Left colon (tissue), 2 donors: Measurements from ENCODE around the gene NPIPA7. TPM values are rescaled to one million over a fixed set of nuclear protein-coding genes. Genes with fewer than 3 reads are reported as not detected.
A peak's percentile ranks its signal among the peaks of the same experiment; 100 is the strongest.
"Not testable (repeated sequence)": the region's sequence is repeated elsewhere in the genome, so short reads cannot be mapped to it uniquely, and the experiment has no call there.

Source experiments
- ATAC-seq: fragments of 200-7000 bp; cut with Tn5 transposase; one replicate; pipeline ENCODE4 v1.9.1; 2020; ENCODE audit warnings: mild to moderate bottlenecking, moderate library complexity
- DNase-seq, 2 donors: peaks; one replicate each; pipeline ENCODE4 v3.0.0-alpha.2; 2020
- intact Hi-C, 2 donors: fragments of 100-400 bp; cut with DNase I in 1 of 2; cut with micrococcal nuclease in 1 of 2; formaldehyde crosslinking; loops; one replicate each; pipeline versions ENCODE4 v1.11.2 to v1.14.0; 2022; cut with DNase I, micrococcal nuclease
- long read RNA-seq: library from polyadenylated mRNA; unstranded; transcript quantifications from one replicate; pipeline ENCODE4 v2.0.0, GENCODE V29; 2021
- total RNA-seq, 2 donors: library from RNA; stranded (reverse); fragmentation: NEBNext Ultra II Directional; extraction: Animal tissue kit (Norgen Biotek cat#: 25700); gene quantifications; one replicate each; pipeline ENCODE4 v1.2.1, GENCODE V29; 2021
- donor health status: DM: no; HTN: no; CAD: no.
- donor health status: DM: yes; HTN: yes; CAD: no.

Gene NPIPA7
- 1 to 10 TPM; 1.4 to 3.6 TPM for total RNA-seq
- long read RNA-seq: 0 reads

DNA sequence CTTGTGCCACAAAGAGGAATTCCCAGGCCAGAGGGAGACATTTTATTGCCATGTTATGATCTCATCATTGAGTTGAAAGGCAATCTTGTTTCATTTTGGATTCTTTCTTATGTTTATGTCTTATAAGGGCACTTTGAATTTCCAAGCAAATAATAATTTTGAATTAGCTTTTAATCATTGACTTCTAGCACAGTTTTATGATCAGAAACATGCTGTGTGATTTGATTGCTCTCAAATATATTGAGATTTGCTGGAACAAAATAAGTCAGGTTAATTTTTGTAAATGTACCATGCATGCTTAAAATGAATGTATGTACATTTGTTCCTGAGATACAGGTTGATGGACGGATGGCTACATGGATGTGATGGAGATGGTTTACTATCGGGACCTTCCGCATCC, at the start of gene NPIPA7:
TSS of gene NPIPA7 (plus strand) at position 301 of the 400 bp plus-strand sequence. CDS start 105 bp downstream, outside the sequence.
- DNase-seq, intact Hi-C loops, ATAC-seq: not testable (repeated sequence)

DNA sequence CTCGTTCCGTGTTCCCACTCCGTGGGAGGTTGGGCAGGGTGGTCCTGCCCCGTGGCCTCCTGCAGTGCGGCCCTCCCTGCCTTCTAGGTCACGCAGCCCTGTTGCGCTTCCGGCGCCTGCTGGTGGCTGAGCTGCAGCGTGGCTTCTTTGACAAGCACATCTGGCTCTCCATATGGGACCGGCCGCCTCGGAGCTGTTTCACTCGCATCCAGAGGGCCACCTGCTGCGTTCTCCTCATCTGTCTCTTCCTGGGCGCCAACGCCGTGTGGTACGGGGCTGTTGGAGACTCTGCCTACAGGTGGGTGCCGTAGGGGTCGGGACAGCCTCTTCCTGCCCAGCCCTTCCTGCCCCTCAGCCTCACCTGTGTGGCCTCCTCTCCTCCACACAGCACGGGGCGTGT, 47.5 kb upstream of the NPIPA7 start:
- ATAC-seq, intact Hi-C loops, DNase-seq: not testable (repeated sequence)

DNA sequence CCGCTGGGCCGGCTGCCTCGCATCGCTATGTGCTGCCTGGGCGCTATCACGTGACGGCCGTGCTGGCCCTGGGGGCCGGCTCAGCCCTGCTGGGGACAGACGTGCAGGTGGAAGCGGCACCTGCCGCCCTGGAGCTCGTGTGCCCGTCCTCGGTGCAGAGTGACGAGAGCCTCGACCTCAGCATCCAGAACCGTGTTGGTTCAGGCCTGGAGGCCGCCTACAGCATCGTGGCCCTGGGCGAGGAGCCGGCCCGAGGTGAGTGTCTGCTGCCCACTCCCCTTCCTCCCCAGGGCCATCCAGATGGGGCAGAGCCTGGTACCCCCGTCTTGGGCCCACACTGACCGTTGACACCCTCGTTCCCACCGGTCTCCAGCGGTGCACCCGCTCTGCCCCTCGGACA, 21.4 kb upstream of the NPIPA7 start:
- ATAC-seq, intact Hi-C loops, DNase-seq: not testable (repeated sequence)

DNA sequence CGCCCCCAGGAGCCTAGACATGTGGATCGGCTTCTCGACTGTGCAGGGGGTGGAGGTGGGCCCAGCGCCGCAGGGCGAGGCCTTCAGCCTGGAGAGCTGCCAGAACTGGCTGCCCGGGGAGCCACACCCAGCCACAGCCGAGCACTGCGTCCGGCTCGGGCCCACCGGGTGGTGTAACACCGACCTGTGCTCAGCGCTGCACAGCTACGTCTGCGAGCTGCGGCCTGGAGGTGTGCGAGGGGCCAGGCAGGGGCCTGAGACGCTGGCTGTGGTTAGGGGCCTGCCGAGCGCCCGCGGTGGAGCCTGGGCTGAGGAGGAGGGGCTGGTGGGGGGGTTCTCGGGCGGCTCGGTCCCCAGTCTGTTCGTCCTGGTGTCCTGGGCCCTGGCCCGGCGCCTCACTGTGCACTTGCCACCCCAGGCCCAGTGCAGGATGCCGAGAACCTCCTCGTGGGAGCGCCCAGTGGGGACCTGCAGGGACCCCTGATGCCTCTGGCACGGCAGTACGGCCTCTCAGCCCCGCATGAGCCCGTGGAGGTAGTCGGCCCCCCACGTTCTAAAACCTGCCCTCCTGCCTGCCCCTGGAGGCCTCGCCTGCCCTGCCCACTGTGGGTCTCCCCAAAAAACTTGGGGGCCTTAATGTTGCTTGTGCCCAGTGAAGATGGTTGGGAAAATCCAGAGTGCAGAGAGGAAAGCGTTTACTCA, 20.2 kb upstream of the NPIPA7 start:
- peak in 1 of 2 donors; percentile 5 for DNase-seq
- intact Hi-C loops, ATAC-seq: not testable (repeated sequence)

DNA sequence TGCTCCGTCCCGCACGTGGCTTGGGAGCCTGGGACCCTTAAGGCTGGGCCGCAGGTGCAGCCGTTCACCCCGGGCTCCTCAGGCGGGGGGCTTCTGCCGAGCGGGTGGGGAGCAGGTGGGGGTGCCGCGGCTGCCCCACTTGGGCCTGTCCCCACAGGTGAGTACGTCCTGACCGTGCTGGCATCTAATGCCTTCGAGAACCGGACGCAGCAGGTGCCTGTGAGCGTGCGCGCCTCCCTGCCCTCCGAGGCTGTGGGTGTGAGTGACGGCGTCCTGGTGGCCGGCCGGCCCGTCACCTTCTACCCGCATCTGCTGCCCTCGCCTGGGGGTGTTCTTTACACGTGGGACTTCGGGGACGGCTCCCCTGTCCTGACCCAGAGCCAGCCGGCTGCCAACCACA, 15.3 kb upstream of the NPIPA7 start:
- ATAC-seq, intact Hi-C loops: not testable (repeated sequence)
- DNase-seq: peak in 1 of 2 donors; percentile 9

DNA sequence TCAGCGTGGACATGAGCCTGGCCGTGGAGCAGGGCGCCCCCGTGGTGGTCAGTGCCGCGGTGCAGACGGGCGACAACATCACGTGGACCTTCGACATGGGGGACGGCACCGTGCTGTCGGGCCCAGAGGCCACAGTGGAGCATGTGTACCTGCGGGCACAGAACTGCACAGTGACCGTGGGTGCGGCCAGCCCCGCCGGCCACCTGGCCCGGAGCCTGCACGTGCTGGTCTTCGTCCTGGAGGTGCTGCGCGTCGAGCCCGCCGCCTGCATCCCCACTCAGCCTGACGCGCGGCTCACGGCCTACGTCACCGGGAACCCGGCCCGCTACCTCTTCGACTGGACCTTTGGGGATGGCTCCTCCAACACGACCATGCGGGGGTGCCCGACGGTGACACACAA, 14.8 kb upstream of the NPIPA7 start:
- intact Hi-C loops, DNase-seq: not testable (repeated sequence)
- ATAC-seq: peak; percentile 28

DNA sequence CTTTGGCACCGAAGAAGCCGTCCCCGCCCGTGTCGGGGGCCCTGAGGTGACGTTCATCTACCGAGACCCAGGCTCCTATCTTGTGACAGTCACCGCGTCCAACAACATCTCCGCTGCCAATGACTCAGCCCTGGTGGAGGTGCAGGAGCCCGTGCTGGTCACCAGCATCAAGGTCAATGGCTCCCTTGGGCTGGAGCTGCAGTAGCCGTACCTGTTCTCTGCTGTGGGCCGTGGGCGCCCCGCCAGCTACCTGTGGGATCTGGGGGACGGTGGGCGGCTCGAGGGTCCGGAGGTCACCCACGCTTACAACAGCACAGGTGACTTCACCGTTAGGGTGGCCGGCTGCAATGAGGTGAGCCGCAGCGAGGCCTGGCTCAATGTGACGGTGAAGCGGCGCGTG, 14.2 kb upstream of the NPIPA7 start:
- intact Hi-C loops, ATAC-seq, DNase-seq: not testable (repeated sequence)

DNA sequence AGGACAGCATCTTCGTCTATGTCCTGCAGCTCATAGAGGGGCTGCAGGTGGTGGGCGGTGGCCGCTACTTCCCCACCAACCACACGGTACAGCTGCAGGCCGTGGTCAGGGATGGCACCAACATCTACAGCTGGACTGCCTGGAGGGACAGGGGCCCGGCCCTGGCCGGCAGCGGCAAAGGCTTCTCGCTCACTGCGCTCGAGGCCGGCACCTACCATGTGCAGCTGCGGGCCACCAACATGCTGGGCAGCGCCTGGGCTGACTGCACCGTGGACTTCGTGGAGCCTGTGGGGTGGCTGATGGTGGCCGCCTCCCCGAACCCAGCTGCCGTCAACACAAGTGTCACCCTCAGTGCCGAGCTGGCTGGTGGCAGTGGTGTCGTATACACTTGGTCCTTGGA, 13.6 kb upstream of the NPIPA7 start:
- intact Hi-C loops, ATAC-seq: not testable (repeated sequence)
- DNase-seq: peak in 1 of 2 donors; percentile 8

DNA sequence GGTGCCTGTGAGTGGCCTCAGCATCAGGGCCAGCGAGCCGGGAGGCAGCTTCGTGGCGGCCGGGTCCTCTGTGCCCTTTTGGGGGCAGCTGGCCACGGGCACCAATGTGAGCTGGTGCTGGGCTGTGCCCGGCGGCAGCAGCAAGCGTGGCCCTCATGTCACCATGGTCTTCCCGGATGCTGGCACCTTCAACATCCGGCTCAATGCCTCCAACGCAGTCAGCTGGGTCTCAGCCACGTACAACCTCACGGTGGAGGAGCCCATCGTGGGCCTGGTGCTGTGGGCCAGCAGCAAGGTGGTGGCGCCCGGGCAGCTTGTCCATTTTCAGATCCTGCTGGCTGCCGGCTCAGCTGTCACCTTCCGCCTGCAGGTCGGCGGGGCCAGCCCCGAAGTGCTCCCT, 13.1 kb upstream of the NPIPA7 start:
- DNase-seq, intact Hi-C loops, ATAC-seq: not testable (repeated sequence)

DNA sequence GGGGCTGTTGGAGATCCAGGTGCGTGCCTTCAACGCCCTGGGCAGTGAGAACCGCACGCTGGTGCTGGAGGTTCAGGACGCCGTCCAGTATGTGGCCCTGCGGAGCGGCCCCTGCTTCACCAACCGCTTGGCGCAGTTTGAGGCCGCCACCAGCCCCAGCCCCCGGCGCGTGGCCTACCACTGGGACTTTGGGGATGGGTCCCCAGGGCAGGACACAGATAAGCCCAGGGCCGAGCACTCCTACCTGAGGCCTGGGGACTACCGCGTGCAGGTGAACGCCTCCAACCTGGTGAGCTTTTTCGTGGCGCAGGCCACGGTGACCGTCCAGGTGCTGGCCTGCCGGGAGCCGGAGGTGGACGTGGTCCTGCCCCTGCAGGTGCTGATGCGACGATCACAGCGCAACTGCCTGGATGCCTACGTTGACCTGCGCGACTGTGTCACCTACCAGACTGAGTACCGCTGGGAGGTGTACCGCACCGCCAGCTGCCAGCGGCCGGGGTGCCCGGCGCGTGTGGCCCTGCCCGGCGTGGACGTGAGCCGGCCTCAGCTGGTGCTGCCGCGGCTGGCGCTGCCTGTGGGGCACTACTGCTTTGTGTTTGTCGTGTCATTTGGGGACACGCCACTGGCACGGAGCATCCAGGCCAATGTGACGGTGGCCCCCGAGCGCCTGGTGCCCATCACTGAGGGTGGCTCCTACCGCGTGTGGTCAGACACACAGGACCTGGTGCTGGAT, 12.2 kb upstream of the NPIPA7 start:
- intact Hi-C loops, ATAC-seq: not testable (repeated sequence)
- peak in 1 of 2 donors; percentile 22 for DNase-seq

DNA sequence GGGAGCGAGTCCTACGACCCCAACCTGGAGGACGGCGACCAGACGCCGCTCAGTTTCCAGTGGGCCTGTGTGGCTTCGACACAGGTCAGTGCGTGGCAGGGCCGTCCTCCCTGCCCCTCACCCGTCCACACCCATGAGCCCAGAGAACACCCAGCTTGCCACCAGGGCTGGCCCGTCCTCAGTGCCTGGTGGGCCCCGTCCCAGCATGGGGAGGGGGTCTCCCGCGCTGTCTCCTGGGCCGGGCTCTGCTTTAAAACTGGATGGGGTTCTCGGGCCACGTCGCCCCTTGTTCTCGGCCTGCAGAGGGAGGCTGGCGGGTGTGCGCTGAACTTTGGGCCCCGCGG, 11.7 kb upstream of the NPIPA7 start:
- DNase-seq, intact Hi-C loops, ATAC-seq: not testable (repeated sequence)

DNA sequence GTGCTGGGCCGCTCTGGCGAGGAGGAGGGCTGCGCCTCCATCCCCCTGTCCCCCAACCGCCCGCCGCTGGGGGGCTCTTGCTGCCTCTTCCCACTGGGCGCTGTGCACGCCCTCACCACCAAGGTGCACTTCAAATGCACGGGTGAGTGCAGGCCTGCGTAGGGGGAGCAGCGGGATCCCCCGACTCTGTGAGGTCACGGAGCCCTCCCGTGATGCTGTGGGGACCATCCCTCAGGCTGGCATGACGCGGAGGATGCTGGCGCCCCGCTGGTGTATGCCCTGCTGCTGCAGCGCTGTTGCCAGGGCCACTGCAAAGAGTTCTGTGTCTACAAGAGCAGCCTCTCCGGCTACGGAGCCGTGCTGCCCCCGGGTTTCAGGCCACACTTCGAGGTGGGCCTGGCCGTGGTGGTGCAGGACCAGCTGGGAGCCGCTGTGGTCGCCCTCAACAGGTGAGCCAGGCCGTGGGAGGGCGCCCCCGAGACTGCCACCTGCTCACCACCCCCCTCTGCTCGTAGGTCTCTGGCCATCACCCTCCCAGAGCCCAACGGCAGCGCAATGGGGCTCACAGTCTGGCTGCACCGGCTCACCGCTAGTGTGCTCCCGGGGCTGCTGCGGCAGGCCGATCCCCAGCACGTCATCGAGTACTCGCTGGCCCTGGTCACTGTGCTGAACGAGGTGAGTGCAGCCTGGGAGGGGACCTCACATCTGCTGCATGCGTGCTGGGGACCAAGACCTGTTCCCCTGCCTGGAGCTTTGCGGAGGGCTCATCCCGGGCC, 9.7 kb upstream of the NPIPA7 start:
- intact Hi-C loops, ATAC-seq: not testable (repeated sequence)
- peak in 1 of 2 donors; percentile 10 for DNase-seq

DNA sequence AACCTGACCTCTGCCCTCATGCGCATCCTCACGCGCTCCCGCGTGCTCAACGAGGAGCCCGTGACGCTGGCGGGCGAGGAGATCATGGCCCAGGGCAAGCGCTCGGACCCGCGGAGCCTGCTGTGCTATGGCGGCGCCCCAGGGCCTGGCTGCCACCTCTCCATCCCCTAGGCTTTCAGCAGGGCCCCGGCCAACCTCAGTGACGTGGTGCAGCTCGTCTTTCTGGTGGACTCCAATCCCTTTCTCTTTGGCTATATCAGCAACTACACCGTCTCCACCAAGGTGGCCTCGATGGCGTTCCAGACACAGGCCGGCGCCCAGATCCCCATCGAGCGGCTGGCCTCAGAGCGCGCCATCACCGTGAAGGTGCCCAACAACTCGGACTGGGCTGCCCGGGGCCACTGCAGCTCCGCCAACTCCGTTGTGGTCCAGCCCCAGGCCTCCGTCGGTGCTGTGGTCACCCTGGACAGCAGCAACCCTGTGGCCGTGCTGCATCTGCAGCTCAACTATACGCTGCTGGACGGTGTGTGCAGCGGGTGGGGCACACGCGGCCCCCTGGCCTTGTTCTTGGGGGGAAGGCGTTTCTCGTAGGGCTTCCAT, 7.7 kb upstream of the NPIPA7 start:
- ATAC-seq, intact Hi-C loops: not testable (repeated sequence)
- peak in 1 of 2 donors; percentile 9 for DNase-seq

DNA sequence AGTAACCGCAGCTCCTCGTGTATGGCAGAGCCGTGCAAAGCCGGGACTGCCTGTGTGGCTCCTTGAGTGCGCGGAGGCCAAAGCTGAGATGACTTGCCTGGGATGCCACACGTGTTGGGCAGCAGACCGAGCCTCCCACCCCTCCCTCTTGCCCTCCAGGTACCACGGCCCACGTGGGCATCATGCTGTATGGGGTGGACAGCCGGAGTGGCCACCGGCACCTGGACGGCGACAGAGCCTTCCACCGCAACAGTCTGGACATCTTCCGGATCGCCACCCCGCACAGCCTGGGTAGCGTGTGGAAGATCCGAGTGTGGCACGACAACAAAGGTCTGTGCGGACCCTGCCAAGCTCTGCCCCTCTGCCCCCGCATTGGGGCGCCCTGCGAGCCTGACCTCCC, 4.7 kb upstream of the NPIPA7 start:
- ATAC-seq, intact Hi-C loops: not testable (repeated sequence)
- peak in 1 of 2 donors; percentile 14 for DNase-seq

DNA sequence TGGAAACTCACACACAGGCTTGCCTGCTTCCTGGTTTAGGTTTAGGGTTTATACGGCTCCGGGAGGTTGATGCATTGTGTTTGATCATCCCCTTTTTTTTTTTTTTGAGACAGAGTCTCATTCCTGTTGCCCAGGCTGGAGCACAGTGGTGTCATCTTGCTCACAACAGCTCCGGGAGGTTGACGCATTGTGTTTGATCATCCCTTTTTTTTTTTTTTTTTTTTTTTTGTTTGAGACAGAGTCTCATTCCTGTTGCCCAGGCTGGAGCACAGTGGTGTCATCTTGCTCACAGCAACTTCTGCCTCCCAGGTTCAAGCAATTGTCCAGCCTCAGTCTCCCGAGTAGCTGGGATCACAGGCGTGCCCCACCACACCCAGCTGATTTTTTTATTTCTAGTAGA, 20.7 kb downstream of the NPIPA7 start:
- intact Hi-C loops, ATAC-seq, DNase-seq: not testable (repeated sequence)

DNA sequence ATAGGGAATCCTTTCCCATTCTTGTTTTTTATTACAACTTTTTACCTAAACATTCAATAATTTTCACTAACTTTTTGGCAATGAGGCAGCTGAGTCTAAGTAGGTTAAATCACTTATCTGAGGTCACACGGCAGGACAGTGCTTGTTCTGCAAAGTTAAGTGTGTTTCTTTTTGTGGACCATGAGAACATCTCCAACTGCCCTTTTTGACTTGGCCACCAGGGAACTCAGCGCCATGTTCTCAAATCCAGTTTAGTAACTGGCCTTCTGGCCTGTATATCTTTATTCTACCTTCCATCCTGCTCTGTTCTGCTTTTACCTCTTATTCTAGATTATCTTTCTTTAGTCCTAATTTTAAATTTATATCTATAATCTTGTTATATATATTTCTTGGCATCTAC, 23.4 kb downstream of the NPIPA7 start:
- ATAC-seq, intact Hi-C loops, DNase-seq: not testable (repeated sequence)

DNA sequence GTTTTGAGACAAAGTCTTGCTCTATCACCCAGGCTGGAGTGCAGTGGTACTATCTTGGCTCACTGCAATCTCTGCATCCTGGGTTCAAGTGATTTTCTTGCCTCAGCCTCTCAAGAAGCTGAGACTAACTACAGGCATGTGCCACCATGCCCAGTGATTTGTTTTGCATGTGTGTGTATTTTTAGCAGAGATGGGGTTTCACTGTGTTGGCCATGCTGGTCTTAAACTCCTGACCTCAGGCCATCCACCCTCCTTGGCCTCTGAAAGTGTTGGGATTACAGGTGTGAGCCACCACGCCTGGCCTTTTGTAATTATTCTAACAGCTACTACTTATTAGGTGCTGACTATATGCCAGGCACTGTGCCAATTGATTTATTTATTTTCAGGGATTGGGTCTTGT, 25.3 kb downstream of the NPIPA7 start:
- ATAC-seq, DNase-seq, intact Hi-C loops: not testable (repeated sequence)

DNA sequence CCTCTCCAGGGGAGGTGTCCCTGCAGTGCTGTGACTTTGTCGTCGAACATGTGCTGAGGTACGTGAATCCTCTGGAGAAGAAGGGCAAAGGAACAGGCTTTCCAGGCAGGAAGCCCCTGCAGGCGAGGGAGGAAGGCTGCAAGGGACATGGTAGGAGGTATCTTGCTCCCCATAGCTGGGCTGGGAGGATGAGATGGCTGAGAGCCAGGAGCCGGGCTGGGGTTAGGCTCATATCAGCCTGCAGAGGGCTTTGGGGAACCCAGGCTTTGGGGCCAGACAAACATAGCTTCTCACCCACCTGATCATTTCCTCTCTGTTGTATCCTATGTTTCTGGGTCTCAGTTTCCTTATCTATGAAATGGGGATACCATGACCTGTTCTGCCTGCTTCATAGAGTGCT, 26.5 kb downstream of the NPIPA7 start:
- intact Hi-C loops, ATAC-seq: not testable (repeated sequence)

DNA sequence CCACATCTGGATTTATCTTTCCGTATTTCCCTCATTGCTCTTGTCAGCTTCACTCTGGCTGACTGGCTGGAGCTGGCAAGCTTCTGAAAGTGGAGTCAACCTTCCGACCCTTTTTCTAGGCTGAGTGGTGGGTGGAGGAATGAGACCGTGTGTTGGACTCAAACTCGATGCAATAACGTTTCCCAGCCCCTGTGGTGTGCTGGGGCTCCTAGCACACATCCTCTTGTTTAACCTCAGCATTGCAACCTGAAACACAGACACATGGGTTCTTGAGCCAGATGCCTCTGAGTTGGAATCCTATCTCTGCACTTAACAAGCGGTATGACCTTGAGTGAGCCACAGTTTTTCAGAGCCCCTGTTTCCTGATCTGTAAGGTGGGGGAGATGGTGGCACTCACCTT, 29.5 kb downstream of the NPIPA7 start:
- ATAC-seq, intact Hi-C loops, DNase-seq: not testable (repeated sequence)

More for the DNA sequence above, 26.5 kb downstream of the NPIPA7 start:
- not testable (repeated sequence) for DNase-seq
